Cardiac fibroblast (primary cell): ENCODE data around the gene ZFP3.
"Not testable (repeated sequence)": the region's sequence is repeated elsewhere in the genome, so short reads cannot be mapped to it uniquely, and the experiment has no call there.

Source experiments
- DNase-seq, 2 donors: peaks; one replicate each; pipeline versions ENCODE4 v3.0.0 to v3.0.0-alpha.2; 2010; ENCODE audit warnings: low read depth in 2 of 2
- H3K4me3 ChIP-seq, 2 donors: replicated peaks in 1 of 2; 1 replicate in 1 of 2; 2 replicates in 1 of 2; pipeline ENCODE4 v1.5.1; 2011; ENCODE audit warnings: low read depth in 2 of 2, low read length in 2 of 2, mild to moderate bottlenecking in 2 of 2, moderate library complexity in 1 of 2
- TF ChIP-seq, protein P1 (sequence below): IDR thresholded peaks from one replicate; pipeline ENCODE4 v1.5.1; 2011; ENCODE audit warnings: low read depth, mild to moderate bottlenecking, low read length, inconsistent platforms

ZFP3 gene

DNA sequence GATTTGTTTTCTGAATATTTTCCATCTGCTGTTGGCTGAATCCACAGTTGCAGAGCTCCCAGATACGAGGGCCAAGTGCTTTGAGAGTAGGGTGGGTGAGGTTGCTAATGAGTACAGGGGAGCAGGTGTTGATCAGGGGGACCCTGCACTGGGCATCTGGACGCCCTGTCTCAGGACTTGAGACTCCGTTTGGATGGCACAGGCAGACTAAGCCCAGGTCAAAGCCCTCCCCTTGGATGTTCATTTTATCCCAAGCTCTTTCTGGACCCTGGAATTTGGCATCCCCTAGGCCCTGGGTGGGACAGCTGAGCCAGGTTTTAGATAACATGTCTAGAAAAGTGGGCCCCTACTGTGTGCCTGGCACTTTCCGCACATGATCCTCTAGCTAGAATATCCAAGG, 49.6 kb downstream of the ZFP3 start:
- DNase-seq = no peak
- no peak overlapping the region for H3K4me3 ChIP-seq
- TF ChIP-seq, protein P1, sequence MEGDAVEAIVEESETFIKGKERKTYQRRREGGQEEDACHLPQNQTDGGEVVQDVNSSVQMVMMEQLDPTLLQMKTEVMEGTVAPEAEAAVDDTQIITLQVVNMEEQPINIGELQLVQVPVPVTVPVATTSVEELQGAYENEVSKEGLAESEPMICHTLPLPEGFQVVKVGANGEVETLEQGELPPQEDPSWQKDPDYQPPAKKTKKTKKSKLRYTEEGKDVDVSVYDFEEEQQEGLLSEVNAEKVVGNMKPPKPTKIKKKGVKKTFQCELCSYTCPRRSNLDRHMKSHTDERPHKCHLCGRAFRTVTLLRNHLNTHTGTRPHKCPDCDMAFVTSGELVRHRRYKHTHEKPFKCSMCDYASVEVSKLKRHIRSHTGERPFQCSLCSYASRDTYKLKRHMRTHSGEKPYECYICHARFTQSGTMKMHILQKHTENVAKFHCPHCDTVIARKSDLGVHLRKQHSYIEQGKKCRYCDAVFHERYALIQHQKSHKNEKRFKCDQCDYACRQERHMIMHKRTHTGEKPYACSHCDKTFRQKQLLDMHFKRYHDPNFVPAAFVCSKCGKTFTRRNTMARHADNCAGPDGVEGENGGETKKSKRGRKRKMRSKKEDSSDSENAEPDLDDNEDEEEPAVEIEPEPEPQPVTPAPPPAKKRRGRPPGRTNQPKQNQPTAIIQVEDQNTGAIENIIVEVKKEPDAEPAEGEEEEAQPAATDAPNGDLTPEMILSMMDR = no peak

DNA sequence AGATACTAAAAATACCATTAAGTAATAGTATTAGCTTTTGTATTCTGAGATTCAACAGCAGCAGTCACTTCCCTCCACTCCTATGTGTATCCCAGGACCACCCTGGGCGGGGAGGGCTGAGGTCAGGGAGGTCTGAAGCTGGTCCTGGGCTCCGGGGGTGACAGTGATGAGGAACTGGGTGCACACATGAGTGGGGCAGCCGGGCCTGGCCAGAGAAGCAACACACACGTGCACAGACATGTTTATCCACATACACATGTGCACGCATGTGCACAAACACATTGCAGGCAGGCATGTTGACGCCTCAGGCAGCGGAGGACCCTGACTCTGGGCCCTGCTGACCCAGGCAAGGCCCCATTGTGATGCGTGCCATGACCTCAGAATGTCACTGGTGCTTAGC, 50.1 kb downstream of the ZFP3 start:
- DNase-seq = not testable (repeated sequence)

DNA sequence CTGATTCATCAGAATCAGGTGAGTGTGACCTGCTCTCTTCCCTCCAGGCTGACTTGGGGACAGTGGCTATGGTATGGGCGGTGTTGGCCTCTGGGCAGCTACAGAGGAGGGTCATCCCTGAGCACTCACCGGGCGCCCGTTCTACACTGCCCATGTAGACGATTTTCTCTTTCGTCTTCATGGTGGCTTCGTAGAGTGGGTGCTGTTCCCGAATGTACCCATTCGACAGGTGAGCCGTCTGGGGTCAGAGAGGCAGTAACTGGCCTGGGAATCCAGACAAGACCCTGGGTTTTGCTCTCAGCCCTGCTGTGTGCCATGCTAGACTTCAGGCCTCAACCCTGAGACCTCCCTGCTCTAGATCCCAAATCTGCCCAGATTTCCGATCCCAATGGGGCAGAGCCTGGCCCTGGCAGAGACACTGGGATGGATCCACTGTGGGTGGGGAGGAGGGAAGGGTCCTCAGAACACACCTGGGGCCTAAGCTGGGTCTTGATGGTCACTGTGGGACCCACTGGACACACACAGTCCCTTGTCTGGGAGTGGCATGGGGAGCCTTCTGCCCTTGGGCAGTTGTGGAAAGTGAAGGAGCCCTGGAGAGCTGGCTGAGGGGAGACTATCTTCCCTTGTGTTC, 50.8 kb downstream of the ZFP3 start:
- TF ChIP-seq, protein P1 = no peak

More for the DNA sequence above, 50.1 kb downstream of the ZFP3 start:
- not testable (repeated sequence) for H3K4me3 ChIP-seq

DNA sequence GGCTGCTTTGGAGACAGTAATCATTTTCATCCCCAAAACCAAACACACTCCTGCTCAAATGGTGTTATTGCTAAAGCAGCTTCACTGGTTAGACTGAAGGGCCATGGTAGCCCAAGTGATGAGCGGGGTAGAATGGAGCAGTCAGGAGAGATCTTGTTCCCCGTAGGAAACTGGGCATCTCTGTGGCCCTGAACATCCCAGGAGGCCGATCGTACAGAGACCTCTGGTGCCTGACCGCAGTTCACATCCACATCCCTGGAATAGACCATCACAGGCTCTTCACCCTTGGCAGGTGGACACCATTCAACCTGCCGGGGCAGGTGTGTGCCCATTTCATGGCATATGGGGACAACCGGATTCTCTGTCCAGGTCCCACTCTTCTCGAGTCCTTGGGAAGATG, 51.5 kb downstream of the ZFP3 start:
- H3K4me3 ChIP-seq, DNase-seq: not testable (repeated sequence)

More for the DNA sequence above, 50.8 kb downstream of the ZFP3 start:
- DNase-seq = no peak
- no peak overlapping the region for H3K4me3 ChIP-seq

DNA sequence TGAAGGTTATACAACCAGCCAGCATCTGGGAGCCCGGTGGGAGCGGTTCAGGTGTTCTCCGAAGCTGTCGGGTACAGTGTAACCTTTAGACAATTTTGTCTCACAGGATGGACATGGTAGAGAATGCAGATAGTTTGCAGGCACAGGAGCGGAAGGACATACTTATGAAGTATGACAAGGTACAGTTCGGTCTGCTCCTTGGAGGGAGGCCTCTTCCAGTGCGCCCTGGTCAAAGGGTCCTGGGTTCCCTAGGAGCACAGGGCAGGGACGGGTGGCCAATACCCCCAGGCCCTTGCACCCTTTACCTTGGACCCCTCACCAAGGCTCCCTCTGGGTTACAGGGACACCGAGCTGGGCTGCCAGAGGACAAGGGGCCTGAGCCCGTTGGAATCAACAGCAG, 52.0 kb downstream of the ZFP3 start:
- H3K4me3 ChIP-seq, DNase-seq: not testable (repeated sequence)

DNA sequence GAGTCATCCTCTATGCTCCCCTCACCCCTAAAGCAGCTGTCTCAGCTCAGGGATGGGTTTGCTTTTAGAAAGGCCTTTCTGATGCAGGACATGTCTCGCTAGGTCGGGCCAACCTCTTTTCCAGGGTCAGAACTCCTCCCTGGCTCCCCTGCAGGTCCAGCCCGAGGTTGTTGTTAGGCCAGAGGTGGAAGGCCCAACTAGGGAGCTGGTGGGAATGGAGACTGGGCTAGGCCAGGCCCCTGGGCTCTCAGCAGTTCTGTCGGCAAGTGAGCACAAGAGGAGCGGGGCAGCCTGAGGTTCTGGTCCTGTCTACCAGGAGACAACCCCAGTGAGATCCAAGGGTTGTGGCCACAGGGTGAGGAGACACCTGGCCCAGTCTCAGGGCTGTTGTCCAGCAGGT, 52.4 kb downstream of the ZFP3 start:
- H3K4me3 ChIP-seq, DNase-seq: not testable (repeated sequence)

DNA sequence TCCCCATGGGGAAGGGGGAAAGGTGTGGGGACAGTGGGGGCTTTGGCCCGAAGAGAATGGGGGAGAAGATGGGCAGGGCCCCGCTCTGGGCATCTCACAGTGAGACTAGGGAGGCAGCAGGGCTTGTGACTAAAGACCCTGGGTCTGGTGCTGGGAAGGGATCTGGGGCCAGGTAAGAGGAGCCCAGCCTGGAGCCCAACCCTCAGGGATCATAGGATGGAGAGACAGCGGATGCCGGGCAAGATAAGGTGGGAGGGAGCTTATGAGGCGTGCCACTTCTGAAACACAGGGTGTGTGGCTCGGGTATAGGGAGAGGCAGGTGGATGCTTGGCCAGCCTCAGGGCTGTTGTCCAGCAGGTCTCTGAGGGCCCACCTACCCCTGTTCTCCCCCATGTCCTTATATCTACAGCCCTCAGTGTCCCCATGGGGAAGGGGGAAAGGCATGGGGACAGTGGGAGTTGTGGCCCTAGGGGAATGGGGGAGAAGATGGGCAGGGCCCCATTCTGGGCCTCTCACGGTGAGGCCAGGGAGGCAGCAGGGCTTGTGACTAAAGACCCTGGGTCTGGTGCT, 53.0 kb downstream of the ZFP3 start:
- H3K4me3 ChIP-seq = no peak overlapping the region
- DNase-seq = no peak
- TF ChIP-seq, protein P1 = no peak

DNA sequence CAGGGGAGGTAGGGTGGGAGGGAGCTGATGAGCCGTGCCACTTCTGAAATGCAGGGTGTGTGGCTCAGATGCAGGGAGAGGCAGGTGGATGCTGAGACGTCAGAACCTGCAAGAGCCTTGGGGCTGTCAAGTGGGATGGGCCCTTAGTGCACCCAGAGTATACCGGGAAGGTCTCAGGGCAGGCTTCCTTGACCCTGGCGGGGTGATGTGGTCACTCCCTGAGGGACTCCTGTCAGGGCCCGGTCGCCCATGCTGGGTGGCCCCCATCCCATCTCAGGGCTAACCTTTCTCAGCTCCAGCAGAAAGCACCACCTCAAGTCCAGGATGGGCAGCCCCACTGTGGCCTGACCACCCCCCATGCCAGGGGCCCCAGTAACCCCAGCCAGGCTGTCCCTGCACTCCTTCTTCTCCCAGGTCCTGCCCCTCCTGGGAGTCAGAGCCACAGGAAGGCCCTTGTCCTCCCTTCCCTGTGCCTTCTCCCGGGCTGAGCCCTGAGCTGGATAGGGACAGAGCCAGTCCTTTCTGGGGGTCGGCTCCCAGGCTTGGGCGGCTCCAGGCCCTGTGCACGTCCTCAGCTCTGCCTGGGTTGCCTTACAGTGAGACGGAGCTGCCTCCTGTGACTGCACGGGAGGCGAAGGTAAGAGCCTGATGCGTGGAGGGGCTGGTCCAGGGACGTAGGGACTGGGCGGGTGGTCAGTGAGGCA, 53.7 kb downstream of the ZFP3 start:
- not testable (repeated sequence) for H3K4me3 ChIP-seq, DNase-seq

DNA sequence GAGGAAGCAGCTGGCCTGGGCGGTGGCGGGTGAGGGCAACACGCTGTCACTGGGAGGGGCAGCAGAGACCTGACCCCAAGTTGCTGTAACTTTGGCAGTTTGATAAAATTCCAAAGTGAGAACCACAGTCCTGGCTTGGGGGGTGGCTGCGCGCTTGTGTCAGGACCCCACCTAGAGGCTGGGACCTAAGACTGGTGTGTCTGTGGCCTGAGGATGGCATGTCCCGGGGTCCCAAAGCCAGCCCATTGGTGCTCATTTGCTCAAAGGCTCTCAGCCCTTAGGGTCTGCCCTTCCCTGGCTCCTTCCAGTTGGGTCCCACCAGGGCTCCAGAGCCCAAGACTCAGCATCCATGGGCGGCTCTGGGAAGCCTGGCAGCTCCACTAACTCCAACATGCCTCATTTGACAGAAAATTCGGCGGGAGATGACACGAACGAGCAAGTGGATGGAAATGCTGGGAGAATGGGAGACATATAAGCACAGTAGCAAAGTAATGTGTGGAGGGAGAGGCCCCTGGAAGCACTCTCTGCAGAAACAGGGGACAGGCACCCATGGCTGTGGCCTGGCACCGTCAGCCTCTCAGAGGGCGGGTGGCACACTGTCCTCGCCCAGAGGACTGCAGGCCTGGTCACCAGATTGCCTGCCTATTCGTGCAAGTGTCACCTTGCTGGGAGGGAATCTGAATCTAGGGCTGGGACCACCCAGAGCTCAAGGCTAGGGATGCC, 54.4 kb downstream of the ZFP3 start:
- DNase-seq, H3K4me3 ChIP-seq: not testable (repeated sequence)

DNA sequence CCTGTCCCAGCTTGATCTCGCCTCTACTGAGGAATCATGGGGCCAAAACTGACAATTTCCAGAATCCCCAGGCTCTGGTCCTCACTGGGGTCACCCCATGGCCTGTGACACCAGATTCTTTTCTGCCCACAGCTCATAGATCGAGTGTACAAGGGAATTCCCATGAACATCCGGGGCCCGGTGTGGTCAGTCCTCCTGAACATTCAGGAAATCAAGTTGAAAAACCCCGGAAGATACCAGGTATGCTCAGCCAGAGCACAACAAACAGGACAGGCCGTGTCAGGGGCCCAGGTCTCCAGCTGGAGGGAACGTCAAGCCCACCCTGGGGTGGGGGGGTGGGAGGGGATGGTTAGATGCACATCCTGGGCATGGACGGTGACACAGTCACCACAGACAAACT, 55.0 kb downstream of the ZFP3 start:
- TF ChIP-seq, protein P1 = no peak
- no peak overlapping the region for H3K4me3 ChIP-seq
- no peak for DNase-seq

DNA sequence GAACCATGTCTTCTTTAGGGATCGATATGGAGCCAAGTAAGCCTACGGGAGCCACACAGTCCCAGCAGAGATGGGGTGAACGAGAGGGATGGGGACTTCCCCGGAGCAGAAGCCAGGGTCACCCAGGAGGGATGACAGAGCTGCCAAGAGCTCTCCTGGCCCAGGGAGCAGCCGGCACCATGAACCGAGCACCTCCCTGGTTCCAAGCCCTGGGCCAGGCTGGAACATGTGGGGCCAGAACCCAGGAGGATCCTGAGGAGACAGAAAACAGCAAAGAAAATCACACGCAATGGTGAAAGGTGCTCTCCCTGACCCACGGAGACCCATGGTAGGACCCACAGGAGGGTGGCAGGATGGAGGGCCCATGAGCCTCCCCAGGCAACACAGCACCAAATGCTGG, 55.7 kb downstream of the ZFP3 start:
- H3K4me3 ChIP-seq, DNase-seq: not testable (repeated sequence)

DNA sequence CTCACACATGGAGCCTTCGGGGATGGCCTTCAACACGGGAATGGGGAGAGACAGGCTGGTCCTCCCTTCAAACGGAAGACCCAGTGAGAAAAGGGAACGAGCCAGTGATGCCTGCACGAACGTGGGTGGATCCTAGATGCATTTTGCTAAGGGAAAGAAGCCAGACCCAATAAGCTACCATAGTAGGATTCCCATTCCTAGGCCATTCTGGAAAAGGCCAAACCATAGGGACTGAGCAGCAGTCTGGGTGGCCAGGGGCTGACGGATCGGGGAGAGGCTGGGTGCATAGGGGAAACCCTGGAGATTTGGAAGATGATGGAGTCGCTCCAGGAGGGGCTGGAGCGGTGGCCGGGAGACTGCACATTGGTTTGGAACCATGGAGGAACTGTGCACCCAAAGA, 56.3 kb downstream of the ZFP3 start:
- not testable (repeated sequence) for H3K4me3 ChIP-seq, DNase-seq

DNA sequence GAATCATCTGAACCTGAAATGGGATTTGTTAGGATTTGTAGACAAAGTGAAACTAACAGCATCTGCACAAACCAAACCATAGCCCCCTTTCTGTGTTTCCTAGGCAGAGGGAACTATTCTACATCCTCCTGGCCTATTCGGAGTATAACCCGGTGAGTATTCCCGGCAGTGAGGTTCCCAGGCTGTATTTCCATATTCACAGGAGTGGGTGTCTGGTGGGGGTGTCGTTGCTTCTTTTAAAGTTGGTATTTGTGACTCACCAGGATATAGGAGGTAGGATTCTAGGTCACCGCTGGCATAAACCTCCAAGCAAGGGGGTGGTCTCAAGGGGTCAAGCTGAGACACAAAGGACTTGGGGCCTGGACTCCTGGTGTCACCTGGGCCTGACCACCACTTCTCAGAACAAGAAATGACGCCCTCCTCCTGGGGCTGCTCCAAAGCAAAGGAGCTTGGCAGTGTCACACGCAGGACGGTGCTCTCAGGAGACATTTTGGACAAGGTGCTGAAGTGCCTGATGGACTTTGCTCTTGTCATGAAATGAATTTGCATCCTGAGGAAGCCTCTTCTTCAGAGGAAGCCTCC, 57.0 kb downstream of the ZFP3 start:
- DNase-seq, H3K4me3 ChIP-seq: not testable (repeated sequence)
